ENCODE measurements around the gene UBA3. TPM values are rescaled to one million over a fixed set of nuclear protein-coding genes. Genes with fewer than 3 reads are reported as not detected.

Gene UBA3
- total RNA-seq, 1 experiment from 2014 or later, result 45.6 TPM

DNA sequence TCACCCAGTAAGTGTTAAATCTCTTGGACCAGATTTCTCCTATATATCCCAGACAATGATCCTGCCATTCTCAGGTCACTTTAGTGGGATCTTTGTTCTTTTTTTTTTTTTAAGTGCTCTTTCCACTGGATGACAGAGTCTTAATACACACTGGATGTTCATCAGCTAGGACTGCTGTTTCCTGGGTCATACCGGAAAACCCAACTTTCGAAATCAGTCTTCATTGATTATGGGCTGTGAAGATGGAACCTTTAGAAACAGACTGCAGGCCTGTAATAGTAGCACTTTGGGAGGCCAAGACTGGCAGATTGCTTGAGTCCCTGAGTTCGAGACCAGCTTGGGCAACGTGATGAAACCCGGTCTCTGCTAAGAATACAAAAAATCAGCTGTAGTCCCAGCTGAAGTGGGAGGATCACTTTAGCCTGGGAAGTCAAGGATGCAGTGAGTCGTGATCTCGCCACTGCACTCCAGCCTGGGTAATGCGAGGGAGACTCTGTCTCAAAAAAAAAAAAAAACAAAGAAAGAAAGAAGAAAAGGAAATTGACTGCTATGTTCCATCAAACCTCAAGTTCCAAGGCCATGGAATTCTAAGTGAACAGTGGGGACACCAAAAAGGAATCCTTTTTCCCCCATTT lies 69.0 kb downstream of the UBA3 start:
- Histone ChIP-seq H3K9ac (ENCODE audit: low read length) (no peak overlapping the region), H3K79me2 (ENCODE audit: insufficient read depth, low read length) (no peaks in the 10 kb centered on the region), H3K4me1 (ENCODE audit: control insufficient read depth in 1 of 2, insufficient read depth in 2 of 2, low read length in 2 of 2) (peaks cover 4 to 18% of the 10 kb centered on the region in 2 experiments), H3K9me3 (ENCODE audit: control insufficient read depth in 1 of 2, insufficient read depth in 1 of 2, low read depth in 1 of 2, low read length in 2 of 2) (no peaks in the 10 kb centered on the region), H4K20me1 (ENCODE audit: insufficient read depth) (no peaks in the 10 kb centered on the region), H2AFZ (ENCODE audit: low read depth, low read length, poor library complexity, severe bottlenecking) (no peak overlapping the region), H3K27me3 (ENCODE audit: insufficient read depth, low read length) (no peaks in the 10 kb centered on the region), H3K27ac (ENCODE audit: low read depth, low read length) (no peak overlapping the region), H3K4me2 (ENCODE audit: low read length) (no peak overlapping the region), H3K9me2 (ENCODE audit: insufficient read depth) (no peaks in the 10 kb centered on the region), H3K4me3 (replicated peaks in 1 of 2; ENCODE audit: low read depth in 1 of 2, low read length in 2 of 2) (no peak overlapping the region), H3K36me3 (ENCODE audit: control insufficient read depth in 1 of 2, insufficient read depth in 2 of 2, low read length in 2 of 2) (peaks cover 2 to 17% of the 10 kb centered on the region in 2 experiments; a peak in 2 of 4 replicates)
- intact Hi-C loops (cut with micrococcal nuclease), result loop anchor here (5.0 kb wide), 1 partner anchor 41 kb away; the partner anchor contains the start of gene TMF1
- RAD21 ChIA-PET (ENCODE audit: low non-redundant PET in 1 of 2, low total read pairs in 2 of 2, uncharacterized antibody in 2 of 2, unreplicated experiment in 2 of 2), result no interaction called here
- no TSS peak for BruUV-seq (replicated peaks)
- TF ChIP-seq REST (IDR thresholded peaks at IDR 0.05; ENCODE audit: low read depth), result no peak
- POLR2A ChIA-PET, result no interaction called here
- DNase-seq (ENCODE audit: low read depth, low spot score) (no peak), ATAC-seq (no peak)
- CTCF ChIA-PET, result no interaction called here

- TF ChIP-seq YY1 (IDR thresholded peaks at IDR 0.05; ENCODE audit: extremely low read depth, insufficient replicate concordance, low read depth, low read length) (no peak), ZFX (IDR thresholded peaks at IDR 0.05) (no peak), SP1 (IDR thresholded peaks at IDR 0.05; ENCODE audit: low read depth) (no peak), RAD21 (IDR thresholded peaks at IDR 0.05; ENCODE audit: low read depth) (no peak), TCF7L2 (IDR thresholded peaks at IDR 0.05; ENCODE audit: borderline replicate concordance, extremely low read depth, insufficient read depth, insufficient read length) (no peak), FOSL1 (IDR thresholded peaks at IDR 0.05; ENCODE audit: low read depth) (no peak), EGR1 (IDR thresholded peaks at IDR 0.05; ENCODE audit: low read depth) (no peak), SIN3A (IDR thresholded peaks at IDR 0.05; ENCODE audit: low read depth) (no peak)
- TF ChIP-seq, protein P1, sequence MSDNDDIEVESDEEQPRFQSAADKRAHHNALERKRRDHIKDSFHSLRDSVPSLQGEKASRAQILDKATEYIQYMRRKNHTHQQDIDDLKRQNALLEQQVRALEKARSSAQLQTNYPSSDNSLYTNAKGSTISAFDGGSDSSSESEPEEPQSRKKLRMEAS (IDR thresholded peaks at IDR 0.05), result no peak
- Histone ChIP-seq H4K20me1 (ENCODE audit: insufficient read depth) (no peaks in the 10 kb centered on the region), H2AFZ (ENCODE audit: low read depth, low read length, poor library complexity, severe bottlenecking) (no peak overlapping the region), H3K9me2 (ENCODE audit: insufficient read depth) (no peaks in the 10 kb centered on the region), H3K79me2 (ENCODE audit: insufficient read depth, low read length) (no peaks in the 10 kb centered on the region), H3K36me3 (ENCODE audit: control insufficient read depth in 1 of 2, insufficient read depth in 2 of 2, low read length in 2 of 2) (peaks cover 2 to 17% of the 10 kb centered on the region in 2 experiments; a peak in 2 of 4 replicates), H3K4me1 (ENCODE audit: control insufficient read depth in 1 of 2, insufficient read depth in 2 of 2, low read length in 2 of 2) (peaks cover 4 to 18% of the 10 kb centered on the region in 2 experiments), H3K27me3 (ENCODE audit: insufficient read depth, low read length) (no peaks in the 10 kb centered on the region), H3K4me3 (replicated peaks in 1 of 2; ENCODE audit: low read depth in 1 of 2, low read length in 2 of 2) (no peak overlapping the region), H3K9me3 (ENCODE audit: control insufficient read depth in 1 of 2, insufficient read depth in 1 of 2, low read depth in 1 of 2, low read length in 2 of 2) (no peaks in the 10 kb centered on the region), H3K4me2 (ENCODE audit: low read length) (no peak overlapping the region), H3K27ac (ENCODE audit: low read depth, low read length) (no peak overlapping the region), H3K9ac (ENCODE audit: low read length) (no peak overlapping the region)
- no peak for ATAC-seq
- RAD21 ChIA-PET (ENCODE audit: low non-redundant PET in 1 of 2, low total read pairs in 2 of 2, uncharacterized antibody in 2 of 2, unreplicated experiment in 2 of 2), result no interaction called here
- no TSS peak for BruUV-seq (replicated peaks)
- POLR2A ChIA-PET, result no interaction called here
- intact Hi-C loops (cut with micrococcal nuclease), result loop anchor here (5.0 kb wide), 1 partner anchor 43 kb away; the partner anchor contains the start of gene TMF1
- CTCF ChIA-PET, result no interaction called here
- DNase-seq (ENCODE audit: low read depth, low spot score), result no peak
Measured at GRCh38 chr3:69009559-69010410, 70.4 kb downstream of the UBA3 start.

All from HCT116 (cell line).